ENCODE measurements around the gene MANEA.

MANEA gene

GRCh38 chr6:95545686-95546085, 31.6 kb upstream of the MANEA start:
- no peak for DNase-seq (ENCODE audit: low read depth in 1 of 2, low spot score in 1 of 2)
- no peaks in the 10 kb centered on the region for H3K27me3 ChIP-seq (ENCODE audit: insufficient read depth, poor library complexity, severe bottlenecking)
- TF ChIP-seq CTCF (IDR thresholded peaks at IDR 0.05; ENCODE audit: insufficient read depth, low read length) (no peak), GABPA (IDR thresholded peaks at IDR 0.05; ENCODE audit: low read depth) (no peak), POLR2AphosphoS5 (IDR thresholded peaks at IDR 0.05; ENCODE audit: low read depth) (no peak), SPI1 (IDR thresholded peaks at IDR 0.05; ENCODE audit: borderline replicate concordance, low read depth) (no peak)
- TF ChIP-seq, protein P1, sequence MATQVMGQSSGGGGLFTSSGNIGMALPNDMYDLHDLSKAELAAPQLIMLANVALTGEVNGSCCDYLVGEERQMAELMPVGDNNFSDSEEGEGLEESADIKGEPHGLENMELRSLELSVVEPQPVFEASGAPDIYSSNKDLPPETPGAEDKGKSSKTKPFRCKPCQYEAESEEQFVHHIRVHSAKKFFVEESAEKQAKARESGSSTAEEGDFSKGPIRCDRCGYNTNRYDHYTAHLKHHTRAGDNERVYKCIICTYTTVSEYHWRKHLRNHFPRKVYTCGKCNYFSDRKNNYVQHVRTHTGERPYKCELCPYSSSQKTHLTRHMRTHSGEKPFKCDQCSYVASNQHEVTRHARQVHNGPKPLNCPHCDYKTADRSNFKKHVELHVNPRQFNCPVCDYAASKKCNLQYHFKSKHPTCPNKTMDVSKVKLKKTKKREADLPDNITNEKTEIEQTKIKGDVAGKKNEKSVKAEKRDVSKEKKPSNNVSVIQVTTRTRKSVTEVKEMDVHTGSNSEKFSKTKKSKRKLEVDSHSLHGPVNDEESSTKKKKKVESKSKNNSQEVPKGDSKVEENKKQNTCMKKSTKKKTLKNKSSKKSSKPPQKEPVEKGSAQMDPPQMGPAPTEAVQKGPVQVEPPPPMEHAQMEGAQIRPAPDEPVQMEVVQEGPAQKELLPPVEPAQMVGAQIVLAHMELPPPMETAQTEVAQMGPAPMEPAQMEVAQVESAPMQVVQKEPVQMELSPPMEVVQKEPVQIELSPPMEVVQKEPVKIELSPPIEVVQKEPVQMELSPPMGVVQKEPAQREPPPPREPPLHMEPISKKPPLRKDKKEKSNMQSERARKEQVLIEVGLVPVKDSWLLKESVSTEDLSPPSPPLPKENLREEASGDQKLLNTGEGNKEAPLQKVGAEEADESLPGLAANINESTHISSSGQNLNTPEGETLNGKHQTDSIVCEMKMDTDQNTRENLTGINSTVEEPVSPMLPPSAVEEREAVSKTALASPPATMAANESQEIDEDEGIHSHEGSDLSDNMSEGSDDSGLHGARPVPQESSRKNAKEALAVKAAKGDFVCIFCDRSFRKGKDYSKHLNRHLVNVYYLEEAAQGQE (IDR thresholded peaks at IDR 0.05; ENCODE audit: insufficient replicate concordance, low read depth): no peak
- H3K27ac ChIP-seq (replicated peaks): no peak overlapping the region
- no peak overlapping the region for H3K4me3 ChIP-seq (replicated peaks; ENCODE audit: insufficient read depth, low read length)

GRCh38 chr6:95546148-95546547, 31.2 kb upstream of the MANEA start:
- H3K4me3 ChIP-seq (replicated peaks; ENCODE audit: insufficient read depth, low read length): no peak overlapping the region
- no peak for TF ChIP-seq SPI1 (IDR thresholded peaks at IDR 0.05; ENCODE audit: borderline replicate concordance, low read depth)
- no peak for TF ChIP-seq GABPA (IDR thresholded peaks at IDR 0.05; ENCODE audit: low read depth)
- TF ChIP-seq POLR2AphosphoS5 (IDR thresholded peaks at IDR 0.05; ENCODE audit: low read depth): no peak
- TF ChIP-seq CTCF (IDR thresholded peaks at IDR 0.05; ENCODE audit: insufficient read depth, low read length): no peak
- TF ChIP-seq, protein P1 (IDR thresholded peaks at IDR 0.05; ENCODE audit: insufficient replicate concordance, low read depth): no peak
- H3K27me3 ChIP-seq (ENCODE audit: insufficient read depth, poor library complexity, severe bottlenecking): no peaks in the 10 kb centered on the region
- no peak overlapping the region for H3K27ac ChIP-seq (replicated peaks)
- DNase-seq (ENCODE audit: low read depth in 1 of 2, low spot score in 1 of 2): no peak

DNA sequence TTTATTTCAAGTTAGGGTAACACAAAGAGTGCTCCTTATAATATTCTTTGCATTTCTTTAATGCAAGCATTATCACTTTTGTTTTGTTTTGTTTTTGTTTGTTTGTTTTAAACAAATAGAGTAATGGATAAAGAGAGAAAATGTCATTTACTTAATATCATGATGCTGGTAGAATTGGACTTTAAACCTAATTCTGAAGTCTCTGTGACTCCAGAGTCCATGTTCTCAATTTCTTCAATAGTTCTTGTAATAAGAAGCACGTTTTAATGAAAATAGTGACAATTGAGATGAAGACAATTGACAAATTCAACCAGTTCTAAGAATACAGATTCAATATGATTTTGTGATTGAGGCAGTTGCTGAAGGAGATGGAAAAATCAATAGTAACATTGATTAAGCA, 30.3 kb upstream of the MANEA start:
- Histone ChIP-seq H3K27me3 (ENCODE audit: insufficient read depth, poor library complexity, severe bottlenecking) (no peaks in the 10 kb centered on the region), H3K27ac (replicated peaks) (no peak overlapping the region), H3K4me3 (replicated peaks; ENCODE audit: insufficient read depth, low read length) (no peak overlapping the region)
- TF ChIP-seq GABPA (IDR thresholded peaks at IDR 0.05; ENCODE audit: low read depth) (no peak), CTCF (IDR thresholded peaks at IDR 0.05; ENCODE audit: insufficient read depth, low read length) (no peak), SPI1 (IDR thresholded peaks at IDR 0.05; ENCODE audit: borderline replicate concordance, low read depth) (no peak), POLR2AphosphoS5 (IDR thresholded peaks at IDR 0.05; ENCODE audit: low read depth) (no peak)
- TF ChIP-seq, protein P1 (IDR thresholded peaks at IDR 0.05; ENCODE audit: insufficient replicate concordance, low read depth): no peak
- DNase-seq (ENCODE audit: low read depth in 1 of 2, low spot score in 1 of 2): no peak
